Measurements from ENCODE around the gene TSPAN1. TPM values are rescaled to one million over a fixed set of nuclear protein-coding genes. Genes with fewer than 3 reads are reported as not detected.
A peak's percentile ranks its signal among the peaks of the same experiment; 100 is the strongest.

Gene TSPAN1
- total and polyA plus RNA-seq, 2 of the 13 experiments (the other 11 are each of a cell fraction or from before 2014, with no cell fraction given) = 1.7 to 2.9 TPM

DNA sequence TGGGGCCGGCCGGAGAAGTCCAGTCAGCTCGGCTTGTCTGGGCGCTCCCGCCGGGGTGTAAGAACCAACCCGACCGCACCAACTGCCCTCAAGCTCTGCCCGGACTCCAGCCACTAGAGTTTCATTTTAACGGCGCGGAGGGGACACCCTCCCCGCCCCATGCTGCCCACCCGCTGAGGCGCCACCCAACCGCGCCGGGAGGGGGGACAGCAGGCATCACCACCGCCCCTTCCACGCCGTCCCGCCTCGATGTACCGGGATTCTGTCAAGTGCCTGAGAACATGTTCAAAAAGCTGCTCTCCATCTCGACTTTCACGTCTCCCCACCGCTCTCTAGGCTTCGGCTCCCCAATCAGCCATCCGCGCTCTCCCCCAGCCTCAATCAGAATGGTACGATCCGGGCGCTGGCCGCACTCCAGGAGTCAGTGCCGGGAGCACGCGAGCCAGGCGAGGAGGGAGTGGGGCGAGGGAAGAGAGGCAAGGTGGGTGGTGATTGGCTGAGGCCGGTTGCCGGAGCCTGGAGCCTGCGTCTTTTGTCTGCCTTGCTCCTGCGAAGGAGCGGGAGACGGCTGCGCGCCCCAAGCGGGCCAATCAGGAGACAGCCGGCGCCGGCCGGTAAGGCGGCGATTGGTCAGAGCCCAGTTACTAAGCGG lies 42.2 kb upstream of the TSPAN1 start, which contains the start of gene PIK3R3 (continued):
- no peak for TF ChIP-seq HNF4G (IDR thresholded peaks at IDR 0.05; ENCODE audit: borderline replicate concordance, low read depth, low read length)
- TF ChIP-seq HNF4G (CRISPR knock-in tag; IDR thresholded peaks at IDR 0.05; ENCODE audit: borderline replicate concordance, low read depth) = no peak
- TF ChIP-seq HOXA5 (CRISPR knock-in tag; IDR thresholded peaks at IDR 0.05) = peak; percentile 70; the same call in 1 of the 2 replicates
- no peak for TF ChIP-seq SRSF4 (IDR thresholded peaks at IDR 0.05; ENCODE audit: low read depth, low read length, poor library complexity, severe bottlenecking)
- no peak for TF ChIP-seq XRCC5 (optimal IDR thresholded peaks at IDR 0.05; ENCODE audit: low read length)
- TF ChIP-seq, protein P1, sequence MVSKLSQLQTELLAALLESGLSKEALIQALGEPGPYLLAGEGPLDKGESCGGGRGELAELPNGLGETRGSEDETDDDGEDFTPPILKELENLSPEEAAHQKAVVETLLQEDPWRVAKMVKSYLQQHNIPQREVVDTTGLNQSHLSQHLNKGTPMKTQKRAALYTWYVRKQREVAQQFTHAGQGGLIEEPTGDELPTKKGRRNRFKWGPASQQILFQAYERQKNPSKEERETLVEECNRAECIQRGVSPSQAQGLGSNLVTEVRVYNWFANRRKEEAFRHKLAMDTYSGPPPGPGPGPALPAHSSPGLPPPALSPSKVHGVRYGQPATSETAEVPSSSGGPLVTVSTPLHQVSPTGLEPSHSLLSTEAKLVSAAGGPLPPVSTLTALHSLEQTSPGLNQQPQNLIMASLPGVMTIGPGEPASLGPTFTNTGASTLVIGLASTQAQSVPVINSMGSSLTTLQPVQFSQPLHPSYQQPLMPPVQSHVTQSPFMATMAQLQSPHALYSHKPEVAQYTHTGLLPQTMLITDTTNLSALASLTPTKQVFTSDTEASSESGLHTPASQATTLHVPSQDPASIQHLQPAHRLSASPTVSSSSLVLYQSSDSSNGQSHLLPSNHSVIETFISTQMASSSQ (IDR thresholded peaks at IDR 0.05; ENCODE audit: low read depth) = no peak
- TF ChIP-seq, protein P1 (CRISPR knock-in tag; IDR thresholded peaks at IDR 0.05; ENCODE audit: borderline replicate concordance) = peak; percentile 77; the same call in 1 of the 2 replicates
- peak; percentile 73 for TF ChIP-seq EEA1 (CRISPR knock-in tag; IDR thresholded peaks at IDR 0.05; ENCODE audit: borderline replicate concordance)
- TF ChIP-seq ETV6 (CRISPR knock-in tag; conservative IDR thresholded peaks at IDR 0.05) = peak; percentile 91; the same call in 1 of the 2 replicates
- TF ChIP-seq KAT7 (CRISPR knock-in tag; IDR thresholded peaks at IDR 0.05; ENCODE audit: borderline replicate concordance) = peak; percentile 68; the same call in 1 of the 2 replicates
- TF ChIP-seq ZNF264 (CRISPR knock-in tag; IDR thresholded peaks at IDR 0.05) = peak; percentile 94
- TF ChIP-seq MEIS1 (CRISPR knock-in tag; IDR thresholded peaks at IDR 0.05; ENCODE audit: borderline replicate concordance) = no peak; the same call in 1 of the 2 replicates
- peak; percentile 95 for TF ChIP-seq MTF1 (CRISPR knock-in tag; IDR thresholded peaks at IDR 0.05)
- TF ChIP-seq SYNCRIP (IDR thresholded peaks at IDR 0.05; ENCODE audit: insufficient read depth, low read depth, low read length) = no peak
- TF ChIP-seq, protein P2, sequence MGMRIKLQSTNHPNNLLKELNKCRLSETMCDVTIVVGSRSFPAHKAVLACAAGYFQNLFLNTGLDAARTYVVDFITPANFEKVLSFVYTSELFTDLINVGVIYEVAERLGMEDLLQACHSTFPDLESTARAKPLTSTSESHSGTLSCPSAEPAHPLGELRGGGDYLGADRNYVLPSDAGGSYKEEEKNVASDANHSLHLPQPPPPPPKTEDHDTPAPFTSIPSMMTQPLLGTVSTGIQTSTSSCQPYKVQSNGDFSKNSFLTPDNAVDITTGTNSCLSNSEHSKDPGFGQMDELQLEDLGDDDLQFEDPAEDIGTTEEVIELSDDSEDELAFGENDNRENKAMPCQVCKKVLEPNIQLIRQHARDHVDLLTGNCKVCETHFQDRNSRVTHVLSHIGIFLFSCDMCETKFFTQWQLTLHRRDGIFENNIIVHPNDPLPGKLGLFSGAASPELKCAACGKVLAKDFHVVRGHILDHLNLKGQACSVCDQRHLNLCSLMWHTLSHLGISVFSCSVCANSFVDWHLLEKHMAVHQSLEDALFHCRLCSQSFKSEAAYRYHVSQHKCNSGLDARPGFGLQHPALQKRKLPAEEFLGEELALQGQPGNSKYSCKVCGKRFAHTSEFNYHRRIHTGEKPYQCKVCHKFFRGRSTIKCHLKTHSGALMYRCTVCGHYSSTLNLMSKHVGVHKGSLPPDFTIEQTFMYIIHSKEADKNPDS (CRISPR knock-in tag; IDR thresholded peaks at IDR 0.05) = peak; percentile 93; the same call in 1 of the 2 replicates
- TF ChIP-seq TEF (CRISPR knock-in tag; IDR thresholded peaks at IDR 0.05) = peak; percentile 87; the same call in 1 of the 2 replicates
- no peak; the same call in 1 of the 2 replicates for TF ChIP-seq ZNF577 (CRISPR knock-in tag; IDR thresholded peaks at IDR 0.05; ENCODE audit: borderline replicate concordance, low read depth)
- TF ChIP-seq HNF1B (CRISPR knock-in tag; IDR thresholded peaks at IDR 0.05) = peak; percentile 94
- peak; percentile 68; the same call in 1 of the 2 replicates for TF ChIP-seq ZSCAN25 (CRISPR knock-in tag; IDR thresholded peaks at IDR 0.05)
- peak; percentile 95 for TF ChIP-seq JDP2 (CRISPR knock-in tag; IDR thresholded peaks at IDR 0.05; ENCODE audit: borderline replicate concordance)
- peak; percentile 95; the same call in 1 of the 2 replicates for TF ChIP-seq IRF2 (CRISPR knock-in tag; IDR thresholded peaks at IDR 0.05)

Measured in HepG2 (cell line).